ENCODE measurements around the gene UBXN7.

DNA sequence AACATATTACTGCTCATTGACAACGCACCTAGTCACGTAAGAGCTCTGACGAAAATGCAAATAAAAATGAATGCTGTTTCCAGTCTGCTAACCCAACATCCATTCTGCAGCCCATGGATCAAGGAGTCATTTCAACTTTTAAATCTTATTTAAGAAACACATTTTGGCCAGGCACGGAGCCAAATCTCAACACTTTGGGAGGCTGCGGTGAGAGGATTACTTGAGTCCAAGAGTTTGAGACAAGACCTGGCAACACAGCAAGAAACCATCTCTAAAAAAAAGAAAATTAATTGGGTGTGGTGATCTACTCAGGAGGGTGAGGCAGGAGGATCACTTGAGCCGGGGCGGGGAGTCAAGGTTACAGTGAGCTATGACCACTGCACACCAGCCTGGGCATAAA is 71.6 kb downstream of the UBXN7 start:
- TF ChIP-seq POLR2AphosphoS5 (IDR thresholded peaks at IDR 0.05; ENCODE audit: borderline replicate concordance, low read depth, low read length) (no peak), EZH2 (IDR thresholded peaks at IDR 0.05) (no peak), FOXP2 (optimal IDR thresholded peaks at IDR 0.05; ENCODE audit: control extremely low read depth, extremely low read length, insufficient read depth) (no peak)

Data from SK-N-MC (cell line).